GM12892 (cell line): Measurements from ENCODE around the gene EIF5AL1.

Experiments used
- DNase-seq: peaks from one replicate; pipeline ENCODE4 v3.0.0; 2011; ENCODE audit not compliant: insufficient read length
- FAIRE-seq: peaks from 2 replicates; lab custom pipeline; 2011; peaks lifted over from hg19 to GRCh38; lab: Jason Lieb, UNC
- POLR2A ChIP-seq: IDR thresholded peaks from 2 replicates; pipeline ENCODE4 v1.6.1; 2011; ENCODE audit warnings: low read depth, low read length, control low read depth
- POLR2AphosphoS5 ChIP-seq: IDR thresholded peaks from 2 replicates; pipeline ENCODE4 v1.6.1; 2011; ENCODE audit warnings: low read depth, low read length, control low read depth
- TAF1 ChIP-seq: IDR thresholded peaks from 2 replicates; pipeline ENCODE4 v1.6.1; 2011; ENCODE audit warnings: low read depth, mild to moderate bottlenecking, control low read depth, low read length, borderline replicate concordance

The EIF5AL1 gene

DNA sequence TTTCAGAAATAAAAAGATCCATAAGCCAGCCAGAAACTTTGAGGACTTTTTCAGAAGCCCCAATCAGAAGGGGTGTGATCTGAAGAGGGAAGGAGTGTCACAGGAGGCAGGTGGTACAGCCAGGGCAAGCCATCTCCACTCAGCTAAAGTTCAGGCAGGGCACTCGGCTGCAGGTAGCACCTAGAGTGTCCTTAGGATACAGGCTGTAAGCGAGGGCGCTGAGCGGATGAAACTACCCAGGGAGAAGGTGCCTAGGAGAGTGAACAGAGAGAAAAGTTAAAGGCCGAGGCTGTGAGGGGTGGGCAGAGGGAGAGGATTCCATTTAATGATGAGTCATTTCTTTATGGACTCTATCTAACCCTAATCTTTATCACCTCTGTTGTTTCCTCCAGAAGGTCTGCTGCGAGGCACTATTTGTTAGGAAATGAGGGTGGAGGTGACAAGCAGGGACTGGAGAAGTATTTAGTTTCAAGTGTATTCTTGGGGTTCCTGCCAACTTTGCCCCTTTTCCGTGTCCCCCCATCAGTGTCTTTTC lies 37.1 kb upstream of the EIF5AL1 start:
- no peak for FAIRE-seq
- no peak for DNase-seq
- TF ChIP-seq POLR2A, result no peak

DNA sequence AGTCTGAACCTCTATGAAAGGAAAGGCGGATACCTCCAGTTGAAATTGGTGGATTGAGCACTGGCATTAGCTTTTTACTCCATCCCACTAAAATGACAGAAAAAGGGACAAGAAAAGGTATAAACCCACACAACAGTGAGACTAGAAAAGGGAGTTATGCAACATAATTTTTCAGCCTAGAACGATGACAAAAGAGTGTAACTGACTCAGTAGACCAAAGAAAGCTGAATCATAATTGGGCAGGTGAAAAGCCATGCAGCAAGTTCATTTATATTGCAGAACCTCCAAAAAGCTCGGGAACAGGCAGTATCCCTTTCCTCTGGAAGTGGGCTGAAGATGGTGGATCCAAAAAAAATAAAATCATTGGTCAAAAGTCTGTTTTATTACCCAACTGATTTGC lies 36.5 kb upstream of the EIF5AL1 start:
- DNase-seq (no peak), FAIRE-seq (no peak)
- TF ChIP-seq POLR2AphosphoS5, result no peak
- no peak for TF ChIP-seq TAF1
- TF ChIP-seq POLR2A, result no peak

DNA sequence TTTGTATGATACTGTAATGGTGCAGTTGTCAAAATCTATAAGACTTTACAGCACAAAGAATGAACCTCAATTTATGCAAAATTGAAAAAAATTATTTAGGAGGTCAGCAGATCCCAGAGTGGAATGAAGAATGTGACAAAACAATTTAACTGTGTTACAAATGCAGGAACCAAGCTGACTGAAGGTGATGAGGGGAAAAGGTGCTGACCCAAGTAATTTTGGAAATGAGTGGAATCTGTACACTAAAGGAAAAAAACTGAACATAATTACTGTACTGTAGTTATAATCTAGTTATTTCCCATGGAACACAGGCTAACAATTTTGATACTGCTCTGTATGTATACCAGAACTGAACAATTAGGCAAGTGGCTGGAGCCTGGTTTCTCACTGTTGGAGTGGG lies 35.7 kb upstream of the EIF5AL1 start:
- TF ChIP-seq TAF1, result no peak
- TF ChIP-seq POLR2AphosphoS5, result no peak
- no peak for TF ChIP-seq POLR2A
- FAIRE-seq, result no peak

DNA sequence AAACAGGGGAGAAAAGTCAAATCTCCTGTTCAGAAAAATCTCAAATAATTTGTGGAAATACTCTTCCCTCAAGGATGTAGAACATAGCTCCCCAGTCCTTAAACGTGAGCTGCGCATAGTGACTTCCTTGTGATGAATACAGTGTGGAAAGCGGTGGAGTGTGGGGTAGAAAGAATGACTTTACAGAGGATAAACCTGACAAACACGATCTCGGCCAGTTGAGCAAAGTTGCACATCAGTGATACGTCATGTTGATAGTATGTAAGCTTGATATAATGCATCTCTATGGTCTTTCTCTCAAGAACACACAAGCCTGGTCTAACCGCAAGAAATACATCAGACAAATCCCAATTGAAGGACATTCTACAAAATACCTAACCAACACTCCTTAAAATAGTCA lies 34.9 kb upstream of the EIF5AL1 start:
- no peak for TF ChIP-seq POLR2AphosphoS5
- TF ChIP-seq TAF1, result no peak
- no peak for TF ChIP-seq POLR2A
- DNase-seq, result no peak
- FAIRE-seq, result no peak

More for the DNA sequence above, 35.7 kb upstream of the EIF5AL1 start:
- no peak for DNase-seq

DNA sequence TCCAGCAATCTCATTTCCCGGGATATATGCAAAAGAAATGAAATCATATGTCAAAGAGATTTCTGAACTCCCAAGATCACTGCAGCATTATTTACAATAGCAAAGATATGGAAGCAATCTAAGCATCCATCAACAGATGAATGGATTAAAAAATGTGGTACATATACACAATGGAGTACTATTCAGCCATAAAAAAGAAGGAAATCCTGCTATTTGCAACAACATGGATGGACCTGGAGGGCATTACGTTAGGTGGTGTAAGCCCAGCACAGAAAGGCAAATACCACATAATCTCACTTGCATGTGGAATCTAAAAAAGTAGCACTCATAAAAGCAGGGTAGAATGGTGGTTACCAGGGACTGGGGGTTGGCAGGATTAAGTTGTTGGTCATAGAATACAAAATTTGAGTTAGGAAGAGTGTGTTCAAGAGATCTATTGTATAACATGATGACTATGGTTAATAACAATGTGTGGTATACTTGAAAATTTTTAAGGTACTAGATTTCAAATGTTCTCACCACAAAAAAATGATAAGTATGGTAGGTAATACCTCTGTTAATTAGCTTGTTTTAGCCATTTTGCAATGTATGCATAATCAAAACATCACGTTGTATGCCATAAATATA lies 32.9 kb upstream of the EIF5AL1 start:
- no peak for DNase-seq
- TF ChIP-seq TAF1 (no peak), POLR2AphosphoS5 (no peak), POLR2A (no peak)
- no peak for FAIRE-seq

- no peak for DNase-seq
- no peak for TF ChIP-seq TAF1
- TF ChIP-seq POLR2AphosphoS5, result no peak
- no peak for TF ChIP-seq POLR2A
- no peak for FAIRE-seq
Measured at GRCh38 chr10:79482304-79482703, 30.0 kb upstream of the EIF5AL1 start.

- DNase-seq, result no peak
- FAIRE-seq, result no peak
- TF ChIP-seq TAF1, result no peak
- no peak for TF ChIP-seq POLR2A
- no peak for TF ChIP-seq POLR2AphosphoS5
Measured at GRCh38 chr10:79482741-79483140, 29.6 kb upstream of the EIF5AL1 start.

GRCh38 chr10:79483299-79483698 lies 29.0 kb upstream of the EIF5AL1 start:
- TF ChIP-seq POLR2A (no peak), TAF1 (no peak), POLR2AphosphoS5 (no peak)

GRCh38 chr10:79483948-79484347 lies 28.4 kb upstream of the EIF5AL1 start:
- FAIRE-seq, result no peak
- no peak for DNase-seq
- TF ChIP-seq TAF1, result no peak
- TF ChIP-seq POLR2A, result no peak
- no peak for TF ChIP-seq POLR2AphosphoS5

More at GRCh38 chr10:79483299-79483698, 29.0 kb upstream of the EIF5AL1 start:
- FAIRE-seq (no peak), DNase-seq (no peak)

- no peak for FAIRE-seq
- DNase-seq, result no peak
- TF ChIP-seq POLR2A (no peak), POLR2AphosphoS5 (no peak), TAF1 (no peak)
Measured at GRCh38 chr10:79484476-79484875, 27.9 kb upstream of the EIF5AL1 start.

GRCh38 chr10:79487296-79488194 lies 24.8 kb upstream of the EIF5AL1 start:
- FAIRE-seq (peak; percentile 90), DNase-seq (peak; percentile 54)
- TF ChIP-seq POLR2A, result no peak
- TF ChIP-seq POLR2AphosphoS5, result no peak
- TF ChIP-seq TAF1, result no peak
